Measurements from ENCODE around the gene MYRF.

The MYRF gene

DNA sequence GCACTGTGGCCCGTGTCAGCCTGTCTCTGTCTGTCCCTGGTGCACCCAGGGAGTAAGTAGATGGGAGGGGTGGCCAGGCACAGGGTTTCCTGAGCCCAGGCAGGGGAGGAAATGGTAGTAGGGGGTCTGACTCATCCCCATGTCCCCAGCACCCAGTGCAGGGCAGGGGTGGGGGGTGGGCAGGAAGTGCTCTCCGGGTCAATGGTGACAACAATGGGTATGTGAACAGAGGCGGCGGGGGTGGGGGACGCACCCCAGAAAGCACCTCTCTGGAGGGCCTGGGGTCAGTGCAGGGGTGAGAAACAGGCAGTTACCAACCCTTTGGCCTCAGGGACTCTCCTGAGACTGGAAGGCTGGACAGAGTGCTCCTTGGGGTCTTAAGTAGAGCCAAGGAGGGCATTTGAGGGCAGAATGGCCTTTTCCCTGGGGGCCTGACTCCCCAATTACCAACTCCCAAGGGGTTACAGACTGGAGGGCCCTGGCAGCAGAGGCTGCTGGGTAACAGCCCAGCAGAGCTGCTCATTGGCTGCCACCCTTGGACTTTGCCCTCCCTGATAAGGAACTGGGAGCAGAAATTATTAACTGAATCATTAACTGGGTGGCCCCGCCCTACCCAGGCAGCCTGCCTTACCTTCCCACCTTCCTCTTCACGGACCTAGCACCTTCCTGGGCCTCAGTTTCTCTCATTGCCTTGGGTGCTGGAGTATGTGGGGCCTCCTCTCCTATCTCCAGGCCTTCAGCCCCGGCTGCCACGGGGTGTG is 4.2 kb downstream of the MYRF start:
- peak in 2 of 3 donors; percentile 39 to 46 for DNase-seq
- WGBS (ENCODE audit: insufficient coverage) = 90% methylated on average over 3 of the region's 9 CpGs
- Histone ChIP-seq H3K4me3 (ENCODE audit: control insufficient read depth in 1 of 7, extremely low read depth in 1 of 7, insufficient read depth in 4 of 7, low read depth in 2 of 7, low read length in 6 of 7) (no peak overlapping the region), H3K27ac (ENCODE audit: insufficient read depth in 1 of 2, low read depth in 1 of 2, low read length in 2 of 2, poor library complexity in 1 of 2, severe bottlenecking in 2 of 2) (no peak overlapping the region), H3K36me3 (ENCODE audit: control insufficient read depth in 4 of 4, insufficient read depth in 4 of 4, low read length in 3 of 4) (no peaks in the 10 kb centered on the region), H3K9me3 (ENCODE audit: control extremely low read depth in 1 of 5, control insufficient read depth in 4 of 5, insufficient read depth in 2 of 5, low read depth in 1 of 5, low read length in 4 of 5) (no peaks in the 10 kb centered on the region), H3K4me1 (ENCODE audit: control extremely low read depth in 1 of 4, control insufficient read depth in 4 of 4, insufficient read depth in 4 of 4, low read length in 3 of 4) (peaks cover 0 to 25% (median 16%) of the 10 kb centered on the region in 4 experiments), H3K27me3 (replicated peaks in 2 of 5; ENCODE audit: control insufficient read depth in 4 of 5, insufficient read depth in 5 of 5, low read length in 4 of 5) (peaks cover 0 to 24% (median 6%) of the 10 kb centered on the region in 5 experiments)
- CTCF ChIA-PET = interaction anchor here (0.7 to 1.8 kb wide), 4 partner anchors 9 to 118 kb away, joined by 3 to 8 read pairs (median 4); no protein-coding TSS in a partner anchor
- POLR2A ChIA-PET = no interaction called here

DNA sequence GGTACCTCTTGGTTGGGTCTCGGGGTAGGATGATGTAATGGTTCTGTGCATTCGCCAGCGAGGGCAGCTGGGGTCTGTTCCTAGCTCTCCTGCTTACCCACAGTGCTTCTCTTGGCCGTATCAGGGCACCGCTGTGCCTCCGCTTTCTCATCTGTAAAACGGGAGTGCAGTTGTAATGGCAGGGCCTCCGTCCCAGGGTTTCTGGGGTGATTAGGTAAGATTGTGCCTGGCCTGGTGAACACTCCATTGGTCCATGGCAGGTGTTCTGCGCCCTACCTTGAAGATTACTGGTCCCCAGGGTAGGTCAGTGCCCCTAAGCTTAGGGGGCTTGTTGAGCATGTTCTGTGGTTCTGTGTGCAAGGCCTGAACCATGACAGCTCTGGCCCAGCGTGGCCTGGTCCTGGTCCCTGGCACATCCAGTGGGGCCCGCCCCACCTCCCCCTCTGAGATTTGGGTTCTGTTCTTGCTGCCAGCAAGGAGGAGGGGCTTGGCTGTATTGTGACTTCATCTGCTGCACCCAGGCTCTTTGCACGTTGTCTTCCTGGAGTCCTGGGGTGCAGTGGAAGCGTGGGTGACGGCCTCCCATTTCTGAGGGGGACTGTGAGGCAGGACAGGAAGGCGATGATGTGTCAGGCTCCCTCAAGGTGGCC is 4.9 kb downstream of the MYRF start:
- 95% methylated on average over 15 of the region's 15 CpGs for WGBS (ENCODE audit: insufficient coverage)
- Histone ChIP-seq H3K27me3 (replicated peaks in 2 of 5; ENCODE audit: control insufficient read depth in 4 of 5, insufficient read depth in 5 of 5, low read length in 4 of 5) (peaks cover 0 to 23% (median 3%) of the 10 kb centered on the region in 5 experiments), H3K9me3 (ENCODE audit: control extremely low read depth in 1 of 5, control insufficient read depth in 4 of 5, insufficient read depth in 2 of 5, low read depth in 1 of 5, low read length in 4 of 5) (no peaks in the 10 kb centered on the region), H3K27ac (ENCODE audit: insufficient read depth in 1 of 2, low read depth in 1 of 2, low read length in 2 of 2, poor library complexity in 1 of 2, severe bottlenecking in 2 of 2) (no peak overlapping the region), H3K4me3 (ENCODE audit: control insufficient read depth in 1 of 7, extremely low read depth in 1 of 7, insufficient read depth in 4 of 7, low read depth in 2 of 7, low read length in 6 of 7) (no peak overlapping the region), H3K36me3 (ENCODE audit: control insufficient read depth in 4 of 4, insufficient read depth in 4 of 4, low read length in 3 of 4) (no peaks in the 10 kb centered on the region), H3K4me1 (ENCODE audit: control extremely low read depth in 1 of 4, control insufficient read depth in 4 of 4, insufficient read depth in 4 of 4, low read length in 3 of 4) (peaks cover 0 to 25% (median 13%) of the 10 kb centered on the region in 4 experiments)
- ChIA-PET POLR2A (no interaction called here), CTCF (interaction anchor here (1.5 to 1.8 kb wide), 2 partner anchors 8 to 10 kb away, joined by 6 to 8 read pairs; no protein-coding TSS in a partner anchor)
- DNase-seq = no peak

DNA sequence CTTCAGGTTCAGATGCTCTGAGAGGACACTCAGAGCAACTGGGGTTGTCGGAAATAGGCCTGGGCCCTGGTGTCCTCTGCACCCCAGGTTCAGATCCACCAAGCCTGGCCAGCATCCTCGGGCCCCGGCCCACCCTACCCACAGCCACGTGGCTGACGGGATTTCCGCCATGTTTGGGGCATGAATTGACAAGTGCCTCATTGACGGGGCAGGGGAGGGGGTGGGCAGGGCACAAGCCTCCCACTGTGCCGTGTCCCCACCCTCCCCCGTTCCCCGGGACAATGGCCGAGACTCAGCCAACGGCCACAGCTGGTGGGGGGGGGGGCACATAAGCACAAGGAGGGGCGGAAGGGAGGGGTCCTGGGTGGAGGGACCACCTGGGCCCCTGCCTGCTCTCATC is 8.5 kb downstream of the MYRF start:
- Histone ChIP-seq H3K4me3 (ENCODE audit: control insufficient read depth in 1 of 7, extremely low read depth in 1 of 7, insufficient read depth in 4 of 7, low read depth in 2 of 7, low read length in 6 of 7) (no peak overlapping the region), H3K36me3 (ENCODE audit: control insufficient read depth in 4 of 4, insufficient read depth in 4 of 4, low read length in 3 of 4) (no peaks in the 10 kb centered on the region), H3K27ac (ENCODE audit: insufficient read depth in 1 of 2, low read depth in 1 of 2, low read length in 2 of 2, poor library complexity in 1 of 2, severe bottlenecking in 2 of 2) (no peak overlapping the region), H3K9me3 (ENCODE audit: control extremely low read depth in 1 of 5, control insufficient read depth in 4 of 5, insufficient read depth in 2 of 5, low read depth in 1 of 5, low read length in 4 of 5) (no peaks in the 10 kb centered on the region), H3K27me3 (replicated peaks in 2 of 5; ENCODE audit: control insufficient read depth in 4 of 5, insufficient read depth in 5 of 5, low read length in 4 of 5) (peaks cover 0 to 9% (median 2%) of the 10 kb centered on the region in 5 experiments), H3K4me1 (ENCODE audit: control extremely low read depth in 1 of 4, control insufficient read depth in 4 of 4, insufficient read depth in 4 of 4, low read length in 3 of 4) (peaks cover 0 to 12% (median 7%) of the 10 kb centered on the region in 4 experiments)
- ChIA-PET POLR2A (no interaction called here), CTCF (no interaction called here)
- 94% methylated on average over 5 of the region's 13 CpGs for WGBS (ENCODE audit: insufficient coverage)
- no peak for DNase-seq

DNA sequence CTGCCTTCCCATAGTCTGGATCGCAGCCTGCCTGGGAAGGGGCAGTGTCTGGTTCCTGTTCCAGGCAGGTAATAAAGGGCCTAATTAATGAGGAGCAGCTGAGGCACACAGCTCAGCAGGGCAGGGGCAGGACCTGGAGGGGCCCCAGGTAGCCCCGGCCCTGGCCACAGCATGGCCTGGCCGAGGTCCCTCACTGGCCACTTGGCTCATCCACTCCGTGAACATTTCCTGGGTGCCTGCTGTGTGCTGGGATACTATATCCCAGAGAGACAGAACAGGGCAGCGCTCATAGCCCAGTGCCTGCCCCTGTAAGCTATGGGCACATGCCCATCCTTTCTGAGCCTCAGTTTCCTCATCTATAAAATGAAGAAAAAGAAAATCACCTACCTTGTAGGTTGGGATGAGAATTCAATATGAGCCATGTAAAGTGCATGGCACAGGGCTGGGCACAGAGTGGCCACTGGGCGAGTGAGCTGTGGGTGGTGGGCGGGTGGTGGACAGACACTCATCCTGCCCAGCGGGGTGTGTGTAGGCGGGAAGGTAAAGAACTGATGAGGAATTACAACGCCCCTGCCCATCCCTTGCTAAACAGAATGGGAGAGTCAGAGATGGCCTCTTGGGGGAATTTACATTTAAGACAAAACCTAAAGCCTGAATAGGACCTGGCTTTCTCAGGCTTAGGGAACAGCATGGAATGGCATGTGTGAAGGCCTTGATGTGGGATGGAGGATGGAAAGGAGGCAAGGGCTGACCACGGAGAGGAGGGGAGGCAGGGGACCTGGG is 9.2 kb downstream of the MYRF start:
- peaks cover 0 to 9% (median 2%) of the 10 kb centered on the region in 5 experiments for H3K27me3 ChIP-seq (replicated peaks in 2 of 5; ENCODE audit: control insufficient read depth in 4 of 5, insufficient read depth in 5 of 5, low read length in 4 of 5)
- no peaks in the 10 kb centered on the region for H3K9me3 ChIP-seq (ENCODE audit: control extremely low read depth in 1 of 5, control insufficient read depth in 4 of 5, insufficient read depth in 2 of 5, low read depth in 1 of 5, low read length in 4 of 5)
- H3K27ac ChIP-seq (ENCODE audit: insufficient read depth in 1 of 2, low read depth in 1 of 2, low read length in 2 of 2, poor library complexity in 1 of 2, severe bottlenecking in 2 of 2) = no peak overlapping the region
- no peak overlapping the region for H3K4me3 ChIP-seq (ENCODE audit: control insufficient read depth in 1 of 7, extremely low read depth in 1 of 7, insufficient read depth in 4 of 7, low read depth in 2 of 7, low read length in 6 of 7)
- peaks cover 0 to 6% (median 2%) of the 10 kb centered on the region in 4 experiments for H3K4me1 ChIP-seq (ENCODE audit: control extremely low read depth in 1 of 4, control insufficient read depth in 4 of 4, insufficient read depth in 4 of 4, low read length in 3 of 4)
- ChIA-PET CTCF (no interaction called here), POLR2A (no interaction called here)
- no peak for DNase-seq
- H3K36me3 ChIP-seq (ENCODE audit: control insufficient read depth in 4 of 4, insufficient read depth in 4 of 4, low read length in 3 of 4) = no peaks in the 10 kb centered on the region
- 96% methylated on average over 10 of the region's 11 CpGs for WGBS (ENCODE audit: insufficient coverage)

DNA sequence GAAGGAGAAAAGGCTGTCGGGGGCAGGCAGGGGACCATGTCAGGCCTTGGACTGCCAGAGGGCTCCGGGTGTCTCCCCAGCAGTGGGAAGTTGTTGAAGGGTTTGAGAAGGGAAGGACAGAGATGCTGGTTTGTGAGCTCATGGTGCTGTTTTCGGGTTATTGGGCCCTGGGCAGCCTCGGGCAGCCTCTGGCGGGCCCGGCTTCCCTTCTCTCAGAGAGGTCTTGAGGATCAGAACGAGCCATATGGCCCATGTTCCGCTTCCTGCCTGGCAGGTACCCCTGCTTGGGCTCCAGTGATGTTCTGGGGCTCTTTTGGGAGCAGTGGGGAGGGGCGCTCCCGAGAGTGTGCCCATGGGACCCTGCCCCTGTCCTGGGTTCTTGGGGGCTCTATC is 9.8 kb downstream of the MYRF start:
- Histone ChIP-seq H3K27ac (ENCODE audit: insufficient read depth in 1 of 2, low read depth in 1 of 2, low read length in 2 of 2, poor library complexity in 1 of 2, severe bottlenecking in 2 of 2) (no peak overlapping the region), H3K4me3 (ENCODE audit: control insufficient read depth in 1 of 7, extremely low read depth in 1 of 7, insufficient read depth in 4 of 7, low read depth in 2 of 7, low read length in 6 of 7) (no peak overlapping the region), H3K9me3 (ENCODE audit: control extremely low read depth in 1 of 5, control insufficient read depth in 4 of 5, insufficient read depth in 2 of 5, low read depth in 1 of 5, low read length in 4 of 5) (no peaks in the 10 kb centered on the region), H3K4me1 (ENCODE audit: control extremely low read depth in 1 of 4, control insufficient read depth in 4 of 4, insufficient read depth in 4 of 4, low read length in 3 of 4) (no peaks in the 10 kb centered on the region), H3K27me3 (replicated peaks in 2 of 5; ENCODE audit: control insufficient read depth in 4 of 5, insufficient read depth in 5 of 5, low read length in 4 of 5) (peaks cover 0 to 9% (median 2%) of the 10 kb centered on the region in 5 experiments), H3K36me3 (ENCODE audit: control insufficient read depth in 4 of 4, insufficient read depth in 4 of 4, low read length in 3 of 4) (no peaks in the 10 kb centered on the region)
- ChIA-PET POLR2A (no interaction called here), CTCF (no interaction called here)
- WGBS (ENCODE audit: insufficient coverage) = 77% methylated on average over 7 of the region's 10 CpGs
- no peak for DNase-seq

DNA sequence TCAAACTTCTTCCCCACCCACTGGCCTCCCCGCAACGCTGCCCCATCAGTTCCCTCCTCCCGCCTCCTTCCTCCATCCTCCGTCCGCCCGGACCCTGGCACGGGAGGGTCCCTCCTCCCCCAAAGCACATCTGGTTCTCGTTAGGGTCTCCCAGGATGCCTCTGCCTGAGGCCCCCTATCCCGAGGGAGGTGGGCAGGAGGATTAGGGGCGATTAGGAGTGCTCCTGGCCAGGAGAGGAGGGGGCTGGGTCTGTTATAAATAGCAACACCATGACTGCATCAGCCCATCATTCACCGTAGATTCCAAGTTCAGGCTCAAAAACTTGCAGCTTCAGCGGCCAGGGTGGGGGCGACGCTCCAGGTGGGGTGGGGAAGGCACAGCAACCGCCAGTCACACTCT is 10.4 kb downstream of the MYRF start:
- H3K27me3 ChIP-seq (replicated peaks in 2 of 5; ENCODE audit: control insufficient read depth in 4 of 5, insufficient read depth in 5 of 5, low read length in 4 of 5) = peaks cover 0 to 9% (median 2%) of the 10 kb centered on the region in 5 experiments
- no peak overlapping the region for H3K27ac ChIP-seq (ENCODE audit: insufficient read depth in 1 of 2, low read depth in 1 of 2, low read length in 2 of 2, poor library complexity in 1 of 2, severe bottlenecking in 2 of 2)
- no peaks in the 10 kb centered on the region for H3K36me3 ChIP-seq (ENCODE audit: control insufficient read depth in 4 of 4, insufficient read depth in 4 of 4, low read length in 3 of 4)
- ChIA-PET POLR2A (no interaction called here), CTCF (no interaction called here)
- WGBS (ENCODE audit: insufficient coverage) = 33% methylated on average over 3 of the region's 15 CpGs
- no peaks in the 10 kb centered on the region for H3K4me1 ChIP-seq (ENCODE audit: control extremely low read depth in 1 of 4, control insufficient read depth in 4 of 4, insufficient read depth in 4 of 4, low read length in 3 of 4)
- DNase-seq = no peak
- no peak overlapping the region for H3K4me3 ChIP-seq (ENCODE audit: control insufficient read depth in 1 of 7, extremely low read depth in 1 of 7, insufficient read depth in 4 of 7, low read depth in 2 of 7, low read length in 6 of 7)
- no peaks in the 10 kb centered on the region for H3K9me3 ChIP-seq (ENCODE audit: control extremely low read depth in 1 of 5, control insufficient read depth in 4 of 5, insufficient read depth in 2 of 5, low read depth in 1 of 5, low read length in 4 of 5)
